HFFc6 (cell line): ENCODE results near the gene CFAP100. TPM values are rescaled to one million over a fixed set of nuclear protein-coding genes. Genes with fewer than 3 reads are reported as not detected.

Experiments used
- DNase-seq: peaks from one replicate; pipeline ENCODE4 v3.0.0-alpha.2; 2018
- H3K27ac Mint-ChIP-seq: 2 replicates; pipeline ENCODE4 v1.8.0; 2020; ENCODE audit warnings: mild to moderate bottlenecking, mixed read lengths
- H3K27me3 Mint-ChIP-seq: 2 replicates; pipeline ENCODE4 v1.8.0; 2021; ENCODE audit warnings: mild to moderate bottlenecking, moderate library complexity, mixed read lengths; ENCODE audit not compliant: insufficient read depth
- H3K36me3 Mint-ChIP-seq: 2 replicates; pipeline ENCODE4 v1.8.0; 2021; ENCODE audit warnings: low read depth, mixed read lengths
- H3K4me1 Mint-ChIP-seq: 2 replicates; pipeline ENCODE4 v1.8.0; 2020; ENCODE audit warnings: low read depth, mixed read lengths
- H3K4me3 Mint-ChIP-seq: 2 replicates; pipeline ENCODE4 v1.8.0; 2020; ENCODE audit warnings: mild to moderate bottlenecking, moderate library complexity, mixed read lengths
- H3K9me3 Mint-ChIP-seq: 2 replicates; pipeline ENCODE4 v1.8.0; 2020; ENCODE audit warnings: mild to moderate bottlenecking, mixed read lengths
- total RNA-seq, 6 experiments: library from RNA; stranded (reverse); fragmentation: NEBNext Ultra II Directional; extraction: Animal tissue kit (Norgen Biotek cat#: 25700); gene quantifications; 2 replicates in 1 of 6; 3 replicates in 5 of 6; pipeline ENCODE4 v1.2.3, GENCODE V29; 2021
- TF ChIP-seq, protein P1 (sequence below): fragments of 200-600 bp; sonication (generic); IDR thresholded peaks from 2 replicates; pipeline ENCODE4 v1.5.0; 2021; ENCODE audit warnings: antibody characterized with exemption, mild to moderate bottlenecking

The CFAP100 gene
- total RNA-seq, 6 experiments from 2014 or later: not detected

DNA sequence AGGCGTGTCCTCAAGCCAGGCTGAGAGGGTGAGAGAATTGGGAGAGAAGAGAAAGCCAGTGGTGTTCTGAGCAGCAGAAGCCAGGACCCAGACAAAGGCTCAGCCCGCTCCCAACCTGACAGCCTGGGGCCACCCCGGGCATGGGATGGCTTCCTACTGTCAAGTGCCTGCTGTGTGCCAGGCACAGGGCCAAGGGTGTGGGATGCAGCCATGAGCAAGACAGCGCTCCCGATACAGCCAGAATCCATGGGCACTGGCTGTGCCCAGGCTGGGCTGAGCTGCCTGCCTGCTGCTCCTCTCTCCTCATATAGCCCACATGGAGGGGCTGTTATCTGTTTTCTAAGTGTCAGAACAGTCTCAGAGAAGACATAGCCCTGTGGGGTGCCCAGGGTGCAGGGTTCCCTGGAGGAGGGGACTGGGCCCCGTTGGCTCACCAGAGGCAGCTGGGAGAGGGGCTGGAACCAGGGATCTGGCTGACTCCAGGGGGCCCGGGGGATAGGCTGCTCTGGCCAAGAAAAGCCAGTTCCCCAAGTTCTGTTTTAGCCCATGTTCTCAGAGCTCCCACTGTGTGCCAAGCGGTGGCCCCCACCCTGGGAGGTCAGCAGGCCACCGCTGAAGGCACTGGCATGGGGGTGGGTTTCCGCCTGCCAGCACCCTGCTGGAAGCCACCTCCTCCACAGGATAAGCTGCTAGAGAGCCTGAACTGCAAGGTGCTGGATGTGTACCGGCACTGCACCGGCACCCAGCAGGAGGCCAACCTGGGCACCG lies 39.0 kb downstream of the CFAP100 start:
- no peak overlapping the region for H3K27ac Mint-ChIP-seq
- no peak for DNase-seq
- H3K36me3 Mint-ChIP-seq: peaks cover 9% of the 10 kb centered on the region; the same call in 1 of the 2 replicates
- TF ChIP-seq, protein P1, sequence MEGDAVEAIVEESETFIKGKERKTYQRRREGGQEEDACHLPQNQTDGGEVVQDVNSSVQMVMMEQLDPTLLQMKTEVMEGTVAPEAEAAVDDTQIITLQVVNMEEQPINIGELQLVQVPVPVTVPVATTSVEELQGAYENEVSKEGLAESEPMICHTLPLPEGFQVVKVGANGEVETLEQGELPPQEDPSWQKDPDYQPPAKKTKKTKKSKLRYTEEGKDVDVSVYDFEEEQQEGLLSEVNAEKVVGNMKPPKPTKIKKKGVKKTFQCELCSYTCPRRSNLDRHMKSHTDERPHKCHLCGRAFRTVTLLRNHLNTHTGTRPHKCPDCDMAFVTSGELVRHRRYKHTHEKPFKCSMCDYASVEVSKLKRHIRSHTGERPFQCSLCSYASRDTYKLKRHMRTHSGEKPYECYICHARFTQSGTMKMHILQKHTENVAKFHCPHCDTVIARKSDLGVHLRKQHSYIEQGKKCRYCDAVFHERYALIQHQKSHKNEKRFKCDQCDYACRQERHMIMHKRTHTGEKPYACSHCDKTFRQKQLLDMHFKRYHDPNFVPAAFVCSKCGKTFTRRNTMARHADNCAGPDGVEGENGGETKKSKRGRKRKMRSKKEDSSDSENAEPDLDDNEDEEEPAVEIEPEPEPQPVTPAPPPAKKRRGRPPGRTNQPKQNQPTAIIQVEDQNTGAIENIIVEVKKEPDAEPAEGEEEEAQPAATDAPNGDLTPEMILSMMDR: no peak
- H3K27me3 Mint-ChIP-seq: no peaks in the 10 kb centered on the region; the same call in 1 of the 2 replicates
- H3K9me3 Mint-ChIP-seq: no peaks in the 10 kb centered on the region
- H3K4me3 Mint-ChIP-seq: no peak overlapping the region
- peaks cover 6% of the 10 kb centered on the region for H3K4me1 Mint-ChIP-seq

DNA sequence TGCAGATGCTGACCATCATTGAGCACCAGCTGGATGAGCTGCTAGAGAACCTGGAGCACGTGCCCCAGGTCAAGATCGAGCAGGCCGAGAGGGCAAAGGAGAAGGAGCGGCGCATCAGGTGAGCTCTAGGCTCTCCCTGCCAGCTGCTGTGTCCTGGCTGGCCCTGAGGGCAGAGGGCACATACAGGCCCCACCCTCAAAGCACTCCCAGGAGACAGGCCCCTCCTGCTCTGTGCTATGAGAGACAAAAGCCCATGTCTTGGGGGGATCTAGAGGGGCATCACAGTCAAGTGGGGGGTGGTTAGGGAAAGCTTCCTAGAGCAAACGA lies 39.5 kb downstream of the CFAP100 start:
- no peak overlapping the region for H3K4me3 Mint-ChIP-seq
- no peak for DNase-seq
- TF ChIP-seq, protein P1: no peak
- peaks cover 9% of the 10 kb centered on the region; the same call in 1 of the 2 replicates for H3K36me3 Mint-ChIP-seq
- no peaks in the 10 kb centered on the region; the same call in 1 of the 2 replicates for H3K27me3 Mint-ChIP-seq
- H3K27ac Mint-ChIP-seq: no peak overlapping the region
- H3K4me1 Mint-ChIP-seq: peaks cover 6% of the 10 kb centered on the region
- H3K9me3 Mint-ChIP-seq: no peaks in the 10 kb centered on the region

DNA sequence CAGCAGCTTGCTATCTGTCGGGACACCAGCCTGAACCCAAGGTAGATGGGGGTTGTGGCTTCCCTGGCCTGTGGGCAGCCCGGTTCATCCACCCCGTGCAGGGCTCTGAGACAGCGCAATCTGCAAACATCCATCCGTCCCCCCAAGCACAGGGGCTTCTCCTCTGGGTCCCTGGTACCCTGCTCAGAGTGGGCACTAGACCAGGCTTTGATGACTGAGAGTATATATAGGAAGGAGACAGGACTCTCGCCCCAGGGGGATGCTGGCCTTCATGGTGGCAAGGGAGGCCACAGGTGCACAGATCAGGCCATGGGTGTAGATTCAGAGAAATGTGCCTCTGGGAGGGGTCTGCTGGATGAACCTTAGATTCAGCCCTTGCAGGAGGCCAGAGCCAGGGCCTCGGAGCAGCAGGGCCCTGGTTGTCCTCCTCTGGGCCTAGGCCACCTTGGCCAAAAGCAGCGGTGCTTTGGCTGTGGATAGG lies 40.3 kb downstream of the CFAP100 start:
- no peaks in the 10 kb centered on the region; the same call in 1 of the 2 replicates for H3K27me3 Mint-ChIP-seq
- H3K36me3 Mint-ChIP-seq: peaks cover 9% of the 10 kb centered on the region; the same call in 1 of the 2 replicates
- no peak overlapping the region for H3K4me3 Mint-ChIP-seq
- H3K4me1 Mint-ChIP-seq: peaks cover 6% of the 10 kb centered on the region
- no peak overlapping the region for H3K27ac Mint-ChIP-seq
- H3K9me3 Mint-ChIP-seq: no peaks in the 10 kb centered on the region
- TF ChIP-seq, protein P1: no peak
- DNase-seq: no peak

DNA sequence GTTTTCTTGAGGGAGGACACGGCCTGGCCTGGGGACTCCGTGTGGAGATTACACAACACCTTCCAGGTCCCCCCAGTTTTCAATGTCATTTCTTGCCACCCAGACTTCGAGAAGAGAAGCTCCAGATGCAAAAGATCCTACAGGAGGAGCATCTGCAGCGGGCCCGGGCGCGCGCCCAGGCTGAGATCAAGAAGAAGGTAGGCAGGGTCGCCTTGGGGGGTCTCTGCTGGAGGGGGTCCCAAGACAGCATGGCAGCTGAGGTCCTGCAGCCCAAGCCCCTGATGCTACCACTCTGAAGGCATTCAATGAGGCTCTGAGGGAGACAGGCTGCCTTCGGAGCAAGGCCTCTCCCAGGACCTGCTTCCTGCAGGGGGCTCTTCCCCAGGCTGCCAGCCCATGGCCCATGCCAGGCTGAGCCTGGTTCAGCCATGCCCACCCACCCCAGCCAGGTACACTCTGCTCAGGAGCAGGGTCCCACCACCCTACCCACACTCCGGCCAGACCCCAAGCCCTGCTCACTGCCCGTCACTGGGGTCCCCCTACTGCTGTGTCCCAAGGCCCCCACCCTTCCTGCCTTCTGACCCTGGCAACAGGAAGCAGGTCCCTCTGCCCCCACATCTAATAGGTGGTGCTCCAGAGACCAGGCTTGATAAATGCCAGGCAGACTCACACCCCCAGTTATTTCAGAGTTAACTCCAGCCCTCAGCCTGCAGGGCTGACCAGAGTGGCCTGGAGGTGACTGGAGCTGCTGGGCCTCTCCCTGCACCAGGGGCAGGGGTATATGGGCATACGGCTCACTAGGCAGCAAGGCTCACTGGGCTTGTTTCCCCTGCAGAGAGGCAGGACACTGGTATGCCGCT lies 41.0 kb downstream of the CFAP100 start:
- Mint-ChIP-seq H3K4me3 (no peak overlapping the region), H3K27me3 (no peaks in the 10 kb centered on the region; the same call in 1 of the 2 replicates), H3K4me1 (peaks cover 6% of the 10 kb centered on the region), H3K27ac (no peak overlapping the region), H3K36me3 (peaks cover 9% of the 10 kb centered on the region; the same call in 1 of the 2 replicates), H3K9me3 (no peaks in the 10 kb centered on the region)
- TF ChIP-seq, protein P1: no peak
- DNase-seq: no peak

DNA sequence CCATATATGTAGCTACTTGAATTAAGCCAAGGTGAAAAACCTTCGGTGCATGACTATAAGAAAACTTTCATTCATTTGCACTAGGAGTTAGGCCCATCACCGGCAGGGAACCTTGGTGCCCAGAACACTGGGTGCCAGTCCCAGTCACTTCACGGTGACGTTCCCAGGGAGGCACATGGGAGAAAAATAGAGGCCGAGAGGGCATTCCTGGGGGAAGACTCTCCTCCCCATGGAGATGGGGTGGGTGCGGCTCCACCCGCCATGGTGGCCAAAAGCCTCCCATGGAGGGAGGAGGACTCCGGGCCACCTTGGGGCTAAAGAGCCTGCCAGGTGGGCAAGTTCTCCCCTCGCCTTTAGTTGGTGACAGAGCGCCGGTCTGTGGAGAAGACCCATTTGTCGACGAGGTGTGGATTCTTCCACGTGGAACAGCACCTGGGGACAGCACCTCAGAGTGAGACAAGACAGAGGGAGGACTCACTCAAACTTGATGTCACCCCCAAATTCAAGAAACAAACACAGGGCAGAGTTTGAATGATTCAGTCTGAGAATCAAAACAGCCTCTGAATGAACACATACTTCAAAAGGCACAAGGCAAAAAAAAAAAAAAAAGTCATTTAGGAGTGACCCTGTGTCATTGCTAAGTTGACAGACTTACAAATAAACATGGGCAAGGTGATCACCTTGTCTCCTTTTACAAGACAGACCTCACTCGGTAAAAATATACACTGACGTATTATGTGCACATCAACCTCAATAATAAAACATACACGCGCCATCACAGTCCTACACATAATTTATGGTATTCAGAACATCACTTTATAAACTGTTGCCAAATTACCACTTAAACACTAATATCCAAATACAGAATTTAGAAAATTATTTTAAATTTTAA lies 42.4 kb downstream of the CFAP100 start:
- Mint-ChIP-seq H3K27ac (no peak overlapping the region), H3K9me3 (no peaks in the 10 kb centered on the region), H3K27me3 (no peaks in the 10 kb centered on the region; the same call in 1 of the 2 replicates), H3K4me3 (no peak overlapping the region), H3K4me1 (peaks cover 6% of the 10 kb centered on the region), H3K36me3 (peaks cover 9% of the 10 kb centered on the region; the same call in 1 of the 2 replicates)
- TF ChIP-seq, protein P1: no peak
- no peak for DNase-seq
